AG04450 (cell line): Measurements from ENCODE around the gene UQCR11. TPM values are rescaled to one million over a fixed set of nuclear protein-coding genes. Genes with fewer than 3 reads are reported as not detected.

Source experiments
- CTCF ChIA-PET: fragments of 300-600, 350-600 bp; formaldehyde crosslinking; extraction: SDS; loops from one replicate; lab custom pipeline; 2022; ENCODE audit warnings: antibody characterized with exemption, inconsistent platforms; lab: Charles Lee
- POLR2A ChIA-PET: fragments of 350-600 bp; formaldehyde crosslinking; extraction: SDS; loops from one replicate; lab custom pipeline; 2021; ENCODE audit warnings: antibody characterized with exemption, inconsistent platforms; lab: Yijun Ruan, JAX
- DNase-seq: peaks from one replicate; pipeline ENCODE4 v3.0.0-alpha.2; 2011; ENCODE audit warnings: low read depth, low spot score
- H3K27ac ChIP-seq: one replicate; pipeline ENCODE4 v1.5.1; 2012; ENCODE audit warnings: low read depth, low read length, control low read depth
- H3K27me3 ChIP-seq: one replicate; pipeline ENCODE4 v1.6.0; 2012; ENCODE audit warnings: low read length; ENCODE audit not compliant: control insufficient read depth, insufficient read depth
- H3K4me3 ChIP-seq: 2 replicates; pipeline ENCODE4 v1.5.1; 2011; ENCODE audit warnings: mild to moderate bottlenecking, low read depth, low read length, control low read depth
- H3K9me3 ChIP-seq: 2 replicates; pipeline ENCODE4 v1.5.1; 2012; ENCODE audit warnings: low read length; ENCODE audit not compliant: control insufficient read depth, insufficient read depth
- CTCF ChIP-seq: IDR thresholded peaks from 2 replicates; pipeline ENCODE4 v1.5.1; 2011; ENCODE audit warnings: low read depth, low read length, control low read depth, inconsistent platforms
- polyA plus RNA-seq: library from polyadenylated mRNA; depleted of rRNA; stranded (reverse); fragments of >200 nt; gene quantifications from 2 replicates; pipeline ENCODE4 v1.2.3, GENCODE V29; 2011

The UQCR11 gene
- polyA plus RNA-seq, 1 experiment, result 153 TPM

GRCh38 chr19:1571358-1571757 is 33.9 kb downstream of the UQCR11 start:
- no peak overlapping the region for H3K4me3 ChIP-seq
- no peak for DNase-seq
- H3K27me3 ChIP-seq, result peaks cover 4% of the 10 kb centered on the region
- TF ChIP-seq CTCF, result no peak
- H3K9me3 ChIP-seq, result peaks cover 2% of the 10 kb centered on the region; the same call in 1 of the 2 replicates
- POLR2A ChIA-PET, result no interaction called here
- CTCF ChIA-PET, result no interaction called here
- no peak overlapping the region for H3K27ac ChIP-seq

GRCh38 chr19:1570836-1571235 is 34.4 kb downstream of the UQCR11 start:
- peaks cover 2% of the 10 kb centered on the region; the same call in 1 of the 2 replicates for H3K9me3 ChIP-seq
- no peak for DNase-seq
- ChIA-PET CTCF (no interaction called here), POLR2A (no interaction called here)
- H3K4me3 ChIP-seq, result no peak overlapping the region
- peaks cover 4% of the 10 kb centered on the region for H3K27me3 ChIP-seq
- no peak for TF ChIP-seq CTCF
- no peak overlapping the region for H3K27ac ChIP-seq

- TF ChIP-seq CTCF, result no peak
- Histone ChIP-seq H3K27ac (no peak overlapping the region), H3K9me3 (peaks cover 2% of the 10 kb centered on the region; the same call in 1 of the 2 replicates), H3K4me3 (no peak overlapping the region), H3K27me3 (peaks cover 4% of the 10 kb centered on the region)
- no peak for DNase-seq
- POLR2A ChIA-PET, result interaction anchor here (0.5 kb wide), 1 partner anchor 12 kb away, joined by 3 read pairs; no protein-coding TSS in a partner anchor
- CTCF ChIA-PET, result no interaction called here
Measured at GRCh38 chr19:1569997-1570396, 35.3 kb downstream of the UQCR11 start.

- ChIA-PET CTCF (no interaction called here), POLR2A (interaction anchor here (0.8 kb wide), 1 partner anchor 25 kb away, joined by 4 read pairs; no protein-coding TSS in a partner anchor)
- peaks cover 2% of the 10 kb centered on the region; the same call in 1 of the 2 replicates for H3K9me3 ChIP-seq
- no peak for DNase-seq
- peak within 1 kb of the TSS; percentile 47 for H3K27ac ChIP-seq
- peak within 1 kb of the TSS; percentile 79 for H3K4me3 ChIP-seq
- TF ChIP-seq CTCF, result no peak
- H3K27me3 ChIP-seq, result peaks cover 4% of the 10 kb centered on the region
Measured at GRCh38 chr19:1568320-1569019, 36.8 kb downstream of the UQCR11 start, which contains the start of gene MEX3D. MEX3D (minus strand) TSS chr19:1568325; CDS start chr19:1568058, 267 bp downstream.

- no peak for DNase-seq
- no peak for TF ChIP-seq CTCF
- peak overlapping the region; percentile 79; the same call in 1 of the 2 replicates for H3K4me3 ChIP-seq
- ChIA-PET POLR2A (no interaction called here), CTCF (no interaction called here)
- peaks cover 2% of the 10 kb centered on the region; the same call in 1 of the 2 replicates for H3K9me3 ChIP-seq
- H3K27ac ChIP-seq, result no peak overlapping the region
- peaks cover 4% of the 10 kb centered on the region for H3K27me3 ChIP-seq
Measured at GRCh38 chr19:1567848-1568227, 37.4 kb downstream of the UQCR11 start.
